Hepatic stellate cell (primary cell): Measurements from ENCODE around the gene EVL.

Source experiments
- DNase-seq: peaks from one replicate; pipeline ENCODE4 v3.0.0; 2011; ENCODE audit warnings: low spot score

The EVL gene

GRCh38 chr14:100066962-100067361 lies 1.7 kb downstream of the EVL start:
- DNase-seq: no peak

- DNase-seq: no peak
Measured at GRCh38 chr14:100067481-100067880, 2.3 kb downstream of the EVL start.

- DNase-seq: no peak
Measured at GRCh38 chr14:100067971-100068959, 3.0 kb downstream of the EVL start.

GRCh38 chr14:100069161-100069800 lies 4.1 kb downstream of the EVL start:
- no peak for DNase-seq

GRCh38 chr14:100070310-100070709 lies 5.1 kb downstream of the EVL start:
- no peak for DNase-seq

GRCh38 chr14:100071545-100071944 lies 6.3 kb downstream of the EVL start:
- DNase-seq: no peak

GRCh38 chr14:100072783-100073346 lies 7.6 kb downstream of the EVL start:
- no peak for DNase-seq

- no peak for DNase-seq
Measured at GRCh38 chr14:100073576-100074430, 8.6 kb downstream of the EVL start.

- no peak for DNase-seq
Measured at GRCh38 chr14:100074431-100075100, 9.3 kb downstream of the EVL start.

GRCh38 chr14:100075681-100076080 lies 10.5 kb downstream of the EVL start:
- no peak for DNase-seq

- peak; percentile 26 for DNase-seq
Measured at GRCh38 chr14:100076133-100076532, 10.9 kb downstream of the EVL start.

GRCh38 chr14:100076606-100077005 lies 11.4 kb downstream of the EVL start:
- DNase-seq: peak; percentile 19

- no peak for DNase-seq
Measured at GRCh38 chr14:100077441-100077840, 12.2 kb downstream of the EVL start.

- no peak for DNase-seq
Measured at GRCh38 chr14:100078216-100078803, 13.1 kb downstream of the EVL start.

GRCh38 chr14:100078997-100079725 lies 13.9 kb downstream of the EVL start:
- DNase-seq: no peak

- DNase-seq: no peak
Measured at GRCh38 chr14:100079726-100080005, 14.4 kb downstream of the EVL start.

- no peak for DNase-seq
Measured at GRCh38 chr14:100080206-100080605, 15.0 kb downstream of the EVL start.

GRCh38 chr14:100081997-100082625 lies 16.9 kb downstream of the EVL start:
- no peak for DNase-seq

- DNase-seq: no peak
Measured at GRCh38 chr14:100082723-100083122, 17.5 kb downstream of the EVL start.

GRCh38 chr14:100083706-100084105 lies 18.5 kb downstream of the EVL start:
- no peak for DNase-seq
